Superior temporal gyrus (tissue), 1 donor: ENCODE results near the gene MRPL45.
"Not testable (repeated sequence)": the region's sequence is repeated elsewhere in the genome, so short reads cannot be mapped to it uniquely, and the experiment has no call there.

Source experiments
- DNase-seq: peaks from one replicate; pipeline ENCODE4 v3.0.0-alpha.2; 2016; ENCODE audit errors: extremely low spot score

MRPL45 gene

GRCh38 chr17:38296834-38297517, at the start of gene MRPL45:
Gene MRPL45, plus strand, starts transcription at chr17:38297168. Its CDS starts 16 bp downstream, at chr17:38297184.
- peak; percentile 97 for DNase-seq

DNA sequence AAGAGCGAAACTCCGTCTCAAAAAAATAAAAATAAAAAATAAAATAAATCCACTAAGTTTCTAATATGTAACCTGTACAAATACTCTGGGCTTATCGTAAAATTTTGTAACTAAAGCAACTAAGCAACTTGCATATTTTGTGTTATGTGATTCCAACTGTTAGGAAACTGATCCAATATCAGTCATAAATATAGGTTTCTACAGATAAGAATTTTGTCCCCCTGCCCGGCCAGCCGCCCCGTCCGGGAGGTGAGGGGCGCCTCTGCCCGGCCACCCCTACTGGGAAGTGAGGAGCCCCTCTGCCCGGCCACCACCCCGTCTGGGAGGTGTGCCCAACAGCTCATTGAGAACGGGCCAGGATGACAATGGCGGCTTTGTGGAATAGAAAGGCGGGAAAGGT, 43.8 kb upstream of the MRPL45 start:
- not testable (repeated sequence) for DNase-seq

GRCh38 chr17:38254357-38254756, 42.6 kb upstream of the MRPL45 start:
- DNase-seq: not testable (repeated sequence)

- DNase-seq: peak; percentile 56
Measured at GRCh38 chr17:38257013-38257621, 39.9 kb upstream of the MRPL45 start.

- DNase-seq: not testable (repeated sequence)
Measured at GRCh38 chr17:38265974-38266506, 30.9 kb upstream of the MRPL45 start.

GRCh38 chr17:38266571-38266970, 30.4 kb upstream of the MRPL45 start:
- not testable (repeated sequence) for DNase-seq

DNA sequence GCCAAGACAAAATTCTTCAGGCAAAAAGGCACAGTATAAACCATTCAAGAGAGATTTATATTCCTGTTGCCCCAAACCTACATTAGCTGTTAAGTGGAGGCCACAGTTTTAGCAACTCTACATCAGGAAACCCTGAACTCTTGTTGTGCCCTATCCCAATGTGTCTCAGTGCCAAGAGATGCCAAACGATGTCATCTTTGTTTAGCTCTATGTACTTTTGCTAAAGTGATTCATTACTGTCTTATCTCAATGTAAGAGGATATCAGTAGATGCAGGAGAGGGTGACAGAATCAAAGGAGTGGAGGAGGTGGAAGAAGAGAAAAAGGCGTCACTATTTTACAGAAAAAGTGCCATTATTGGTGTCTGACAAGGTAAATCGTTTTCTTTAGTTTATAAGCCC, 28.8 kb upstream of the MRPL45 start:
- not testable (repeated sequence) for DNase-seq

DNA sequence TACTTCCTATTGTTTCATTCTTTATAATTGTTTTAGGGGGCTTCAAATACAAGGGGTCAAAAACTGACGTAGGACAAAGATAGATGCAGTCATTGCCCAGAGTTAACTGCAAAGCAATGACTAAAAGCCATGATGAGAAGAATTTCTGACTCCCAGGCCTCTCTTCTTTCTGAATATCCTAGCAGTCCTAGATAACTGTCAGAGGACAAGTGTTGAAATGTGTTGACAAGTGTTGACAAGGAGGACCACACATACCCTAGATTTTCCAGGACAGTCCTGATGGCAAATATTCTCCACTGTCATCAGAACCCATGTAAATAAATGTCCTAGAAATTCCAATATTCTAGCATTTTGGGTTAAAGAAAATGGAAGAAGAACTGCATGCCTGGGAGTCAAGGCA, 27.9 kb upstream of the MRPL45 start:
- DNase-seq: not testable (repeated sequence)

- DNase-seq: not testable (repeated sequence)
Measured at GRCh38 chr17:38269552-38269951, 27.4 kb upstream of the MRPL45 start.

DNA sequence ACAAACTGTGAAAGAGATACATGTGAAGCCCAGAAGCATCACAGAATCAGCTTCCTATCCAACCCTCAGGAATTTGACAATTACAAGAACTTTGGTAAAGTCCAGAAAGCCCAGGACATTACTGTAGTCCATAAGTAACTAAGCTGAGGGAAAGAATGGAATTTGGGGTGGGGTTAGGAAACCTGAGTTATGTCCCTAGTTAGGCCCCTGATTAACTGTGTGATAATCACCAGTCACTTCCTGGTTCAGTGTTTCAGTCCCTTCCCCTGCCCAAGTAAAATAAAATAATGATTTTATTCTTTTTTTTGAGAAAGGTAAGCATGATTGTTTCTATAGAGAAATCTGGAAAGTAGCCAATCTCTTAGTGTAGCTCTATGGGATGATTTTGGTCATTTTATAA, 11.0 kb upstream of the MRPL45 start:
- DNase-seq: not testable (repeated sequence)

GRCh38 chr17:38286501-38287091, 10.4 kb upstream of the MRPL45 start:
- not testable (repeated sequence) for DNase-seq

DNA sequence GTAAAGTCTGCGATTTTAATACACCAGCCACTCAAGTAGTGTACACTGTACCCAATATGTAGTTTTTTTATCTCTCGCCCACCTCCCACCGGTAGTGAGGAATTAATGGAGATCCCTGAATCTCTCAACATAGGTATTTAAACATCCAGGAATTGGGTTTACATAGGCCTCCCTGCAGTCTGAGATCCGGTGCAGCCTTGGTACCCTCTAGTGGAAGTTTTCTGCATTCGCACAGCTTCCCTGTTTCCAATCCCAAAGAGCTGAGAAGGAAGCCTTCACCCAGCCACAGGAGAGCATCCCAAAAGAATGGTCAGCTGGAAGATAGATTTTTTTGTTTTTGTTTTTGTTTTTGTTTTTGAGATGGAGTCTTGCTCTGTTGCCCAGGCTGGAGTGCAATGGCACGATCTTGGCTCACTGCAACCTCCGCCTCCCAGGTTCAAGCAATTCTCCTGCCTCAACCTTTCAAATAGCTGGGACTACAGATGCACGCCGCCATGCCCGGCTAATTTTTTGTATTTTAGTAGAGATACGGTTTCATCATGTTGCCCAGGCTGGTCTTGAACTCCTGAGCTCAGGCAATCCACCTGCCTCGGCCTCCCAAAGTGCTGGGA, 8.6 kb upstream of the MRPL45 start:
- not testable (repeated sequence) for DNase-seq

DNA sequence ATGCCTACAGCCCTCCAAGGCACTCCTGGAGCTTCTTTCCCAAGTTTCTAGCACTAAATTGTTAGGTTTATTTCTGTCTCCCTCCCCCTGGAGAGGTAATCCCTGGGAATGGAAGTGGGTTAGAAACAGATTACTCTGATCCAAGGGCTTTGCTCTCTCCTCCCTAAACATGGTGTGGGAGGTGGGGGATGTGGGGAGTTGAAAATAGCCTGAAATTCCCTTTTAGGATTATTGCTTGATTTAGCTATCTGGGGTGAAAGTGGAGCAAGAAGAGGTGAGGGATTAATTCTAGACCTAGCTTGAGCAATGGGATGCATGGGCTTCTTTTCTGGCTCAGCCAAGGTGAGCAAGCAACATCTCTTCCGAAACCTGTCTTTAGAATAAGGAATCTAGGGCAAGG, 7.2 kb upstream of the MRPL45 start:
- DNase-seq: not testable (repeated sequence)

DNA sequence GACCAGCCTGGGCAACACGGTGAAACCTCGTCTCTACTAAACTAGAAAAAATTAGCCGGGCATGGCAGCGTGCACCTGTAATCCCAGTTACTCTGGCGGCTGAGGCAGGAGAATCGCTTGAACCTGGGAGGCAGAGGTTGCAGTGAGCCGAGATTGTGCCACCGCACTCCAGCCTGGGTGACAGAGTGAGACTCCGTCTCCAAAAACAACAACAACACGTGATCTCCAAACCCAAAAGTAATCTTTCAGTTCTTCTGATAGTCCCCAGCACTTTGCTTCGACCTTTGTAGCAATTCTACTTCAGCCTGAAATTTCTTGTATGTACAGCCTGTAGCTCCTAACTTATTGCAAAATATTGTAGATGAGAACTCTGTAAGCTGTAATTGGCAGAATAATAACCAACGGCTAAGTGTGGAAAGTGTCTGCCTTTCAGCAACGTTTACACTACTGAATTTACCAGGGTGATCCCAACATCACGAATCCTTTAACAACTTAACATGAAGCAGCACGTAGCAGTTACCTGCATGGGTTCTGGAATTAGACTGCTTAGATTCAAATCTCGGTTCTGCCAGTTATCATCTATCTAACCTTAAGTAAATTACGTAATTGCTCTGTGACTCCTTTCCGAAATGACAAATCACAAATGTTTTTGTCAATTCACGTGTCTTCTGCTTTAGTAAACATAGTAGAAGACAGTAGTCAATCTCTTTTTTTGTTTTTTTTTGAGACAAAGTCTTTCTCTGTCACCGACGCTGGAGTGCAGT, 1.2 kb upstream of the MRPL45 start:
- not testable (repeated sequence) for DNase-seq

- no peak for DNase-seq
Measured at GRCh38 chr17:38315497-38315896, 18.5 kb downstream of the MRPL45 start.

GRCh38 chr17:38317081-38317480, 20.1 kb downstream of the MRPL45 start:
- no peak for DNase-seq

- no peak for DNase-seq
Measured at GRCh38 chr17:38320482-38320881, 23.5 kb downstream of the MRPL45 start.

- peak; percentile 75 for DNase-seq
Measured at GRCh38 chr17:38322156-38322779, 25.3 kb downstream of the MRPL45 start.

GRCh38 chr17:38322897-38323296, 25.9 kb downstream of the MRPL45 start:
- no peak for DNase-seq

- no peak for DNase-seq
Measured at GRCh38 chr17:38324141-38324697, 27.3 kb downstream of the MRPL45 start.

- DNase-seq: peak; percentile 52
Measured at GRCh38 chr17:38324772-38325171, 27.8 kb downstream of the MRPL45 start.
